B cell (primary cell): ENCODE data around the gene SEC24D. TPM values are rescaled to one million over a fixed set of nuclear protein-coding genes. Genes with fewer than 3 reads are reported as not detected.

ENCODE experiments used
- ATAC-seq: fragments of 200-7000 bp; cut with Tn5 transposase; one replicate; pipeline ENCODE4 v1.10.0; 2021; ENCODE audit warnings: low read depth, mild to moderate bottlenecking, moderate number of reproducible peaks, moderate library complexity
- CTCF ChIA-PET: fragments of 350-600 bp; sonication (Branson Sonifier 250); formaldehyde crosslinking; loops from one replicate; lab custom pipeline; 2021; ENCODE audit warnings: antibody characterized with exemption, inconsistent platforms; lab: Charles Lee
- POLR2A ChIA-PET: fragments of 350-600 bp; sonication (Branson Sonifier 250); formaldehyde crosslinking; loops from one replicate; lab custom pipeline; 2021; ENCODE audit warnings: antibody characterized with exemption; lab: Charles Lee
- DNase-seq: peaks from one replicate; pipeline ENCODE4 v3.0.0; 2013
- H2AFZ ChIP-seq: 2 replicates; pipeline ENCODE4 v1.6.1; 2012; ENCODE audit warnings: mild to moderate bottlenecking, low read depth, low read length; ENCODE audit not compliant: insufficient read depth, poor library complexity, severe bottlenecking
- H3K27ac ChIP-seq, 2 donors: 1 replicate in 1 of 2; 2 replicates in 1 of 2; pipeline ENCODE4 v1.5.1; 2012 to 2013; ENCODE audit warnings: low read length in 2 of 2, mild to moderate bottlenecking in 2 of 2, moderate library complexity in 1 of 2
- H3K27me3 ChIP-seq, 4 experiments: fragments of 200-600 bp in 1 of 4; sonication (generic) in 1 of 4; replicated peaks in 1 of 4; 1 replicate in 2 of 4; 2 replicates in 2 of 4; pipeline versions ENCODE4 v1.6.1 to v1.7.0; 2013 to 2016; ENCODE audit warnings: low read length in 3 of 4, mild to moderate bottlenecking in 2 of 4, mixed read lengths in 1 of 4, moderate library complexity in 1 of 4; ENCODE audit not compliant: insufficient read depth in 4 of 4, control insufficient read depth in 3 of 4; ENCODE audit errors: control extremely low read depth in 1 of 4
- H3K36me3 ChIP-seq, 2 experiments: replicated peaks in 1 of 2; 1 replicate in 1 of 2; 2 replicates in 1 of 2; pipeline versions ENCODE4 v1.6.1 to v1.7.1; 2013; ENCODE audit warnings: low read length in 1 of 2; ENCODE audit not compliant: insufficient read depth in 2 of 2, control insufficient read depth in 1 of 2; ENCODE audit errors: control extremely low read depth in 1 of 2, extremely low read depth in 1 of 2
- H3K4me1 ChIP-seq, 2 donors: fragments of 200-600 bp in 1 of 2; sonication (generic) in 1 of 2; 1 replicate in 1 of 2; 2 replicates in 1 of 2; pipeline versions ENCODE4 v1.5.1 to v1.6.1; 2013 to 2017; ENCODE audit warnings: low read length in 2 of 2; ENCODE audit not compliant: control insufficient read depth in 2 of 2, insufficient read depth in 2 of 2
- H3K4me2 ChIP-seq: replicated peaks from 2 replicates; pipeline ENCODE3; 2012; ENCODE audit warnings: mild to moderate bottlenecking, low read depth, low read length; ENCODE audit not compliant: poor library complexity, severe bottlenecking
- H3K4me3 ChIP-seq, 5 experiments: fragments of 200-600 bp in 1 of 5; sonication (generic) in 1 of 5; 1 replicate in 3 of 5; 2 replicates in 2 of 5; pipeline versions ENCODE4 v1.5.1 to v1.7.0; 2011 to 2016; ENCODE audit warnings: low read length in 4 of 5, mild to moderate bottlenecking in 4 of 5, low read depth in 2 of 5, control low read depth in 1 of 5, moderate library complexity in 1 of 5; ENCODE audit not compliant: insufficient read depth in 1 of 5; ENCODE audit errors: control extremely low read depth in 1 of 5, extremely low read depth in 1 of 5
- H3K79me2 ChIP-seq: fragments of 200-600 bp; sonication (generic); one replicate; pipeline ENCODE4 v1.6.0; 2016; ENCODE audit warnings: low read length; ENCODE audit not compliant: control insufficient read depth, insufficient read depth
- H3K9ac ChIP-seq: fragments of 200-600 bp; sonication (generic); 2 replicates; pipeline ENCODE4 v1.6.1; 2017; ENCODE audit warnings: mild to moderate bottlenecking, low read length, moderate library complexity
- H3K9me3 ChIP-seq, 3 donors: one replicate each; pipeline versions ENCODE4 v1.6.1 to v1.7.1; 2013; ENCODE audit warnings: low read length in 2 of 3; ENCODE audit not compliant: control insufficient read depth in 2 of 3, insufficient read depth in 1 of 3; ENCODE audit errors: control extremely low read depth in 1 of 3
- H4K20me1 ChIP-seq: 2 replicates; pipeline ENCODE4 v1.6.0; 2012; ENCODE audit warnings: mild to moderate bottlenecking, low read length; ENCODE audit not compliant: insufficient read depth, control insufficient read depth, poor library complexity, severe bottlenecking
- H3K27ac Mint-ChIP-seq: one replicate; pipeline ENCODE4 v1.8.0; 2021; ENCODE audit warnings: mixed read lengths
- H3K27me3 Mint-ChIP-seq: one replicate; pipeline ENCODE4 v1.8.0; 2021; ENCODE audit warnings: mixed read lengths
- H3K4me1 Mint-ChIP-seq: one replicate; pipeline ENCODE4 v1.8.0; 2021; ENCODE audit warnings: mixed read lengths
- H3K4me3 Mint-ChIP-seq: one replicate; pipeline ENCODE4 v1.8.0; 2021; ENCODE audit warnings: mixed read lengths
- H3K9me3 Mint-ChIP-seq: one replicate; pipeline ENCODE4 v1.8.0; 2022; ENCODE audit warnings: mixed read lengths; ENCODE audit not compliant: insufficient read depth
- CTCF ChIP-seq: fragments of 200-600 bp; IDR thresholded peaks from one replicate; pipeline ENCODE4 v1.8.0; 2022; ENCODE audit warnings: antibody characterized with exemption, mild to moderate bottlenecking
- EZH2 ChIP-seq: IDR thresholded peaks from 2 replicates; pipeline ENCODE4 v1.6.1; 2012; ENCODE audit warnings: borderline replicate concordance, low read depth, mild to moderate bottlenecking, moderate library complexity, low read length; ENCODE audit not compliant: insufficient read depth, poor library complexity, severe bottlenecking
- WGBS: methylation state at CpG from one replicate; pipeline ENCODE4 v1.1.5; 2013; ENCODE audit warnings: missing lambda C conversion rate; ENCODE audit not compliant: insufficient coverage; 5-methylcytosine and 5-hydroxymethylcytosine counted together
- intact Hi-C: fragments of 100-400 bp; cut with micrococcal nuclease; formaldehyde crosslinking; loops from one replicate; pipeline ENCODE4 v1.10.0; 2022
- polyA plus RNA-seq: library from polyadenylated mRNA; depleted of rRNA; stranded (reverse); fragments of >200 nt; gene quantifications from 2 replicates; pipeline ENCODE4 v1.2.3, GENCODE V29; 2012
- total RNA-seq, 2 donors: library from RNA; stranded (reverse); fragments of 120-200 nt in 1 of 2; gene quantifications; 1 replicate in 1 of 2; 2 replicates in 1 of 2; pipeline versions ENCODE4 v1.2.3 to v1.2.4, GENCODE V29; 2013 to 2022

SEC24D gene
- total and polyA plus RNA-seq, 2 donors (not counting 1 experiment from before 2014, with no cell fraction given), result 7.1 to 15.8 TPM

- H3K27ac ChIP-seq, result no peak overlapping the region
- Mint-ChIP-seq H3K27ac (no peak overlapping the region), H3K27me3 (no peaks in the 10 kb centered on the region), H3K9me3 (no peaks in the 10 kb centered on the region), H3K4me3 (no peak overlapping the region), H3K4me1 (peaks cover 13% of the 10 kb centered on the region)
- peaks cover 9% of the 10 kb centered on the region for H3K79me2 ChIP-seq
- no peak overlapping the region for H3K4me3 ChIP-seq
- no peaks in the 10 kb centered on the region for H3K27me3 ChIP-seq
- TF ChIP-seq EZH2, result no peak
- no peak for TF ChIP-seq CTCF
- intact Hi-C loops, result no loop called here
- H3K9ac ChIP-seq, result no peak overlapping the region
- DNase-seq, result no peak
- ChIA-PET CTCF (interaction anchor here (1.4 kb wide), 1 partner anchor 52 kb away, joined by 4 read pairs; no protein-coding TSS in a partner anchor), POLR2A (no interaction called here)
- WGBS, result 94% methylated on average over 4 of the region's 5 CpGs
- H2AFZ ChIP-seq, result no peak overlapping the region
- H3K9me3 ChIP-seq, result no peaks in the 10 kb centered on the region
- H3K4me1 ChIP-seq, result no peaks in the 10 kb centered on the region
- H3K36me3 ChIP-seq, result peaks cover 0 to 26% of the 10 kb centered on the region in 2 experiments
- ATAC-seq, result no peak
- no peak overlapping the region for H3K4me2 ChIP-seq
- no peaks in the 10 kb centered on the region for H4K20me1 ChIP-seq
These were observed 11.8 kb downstream of the SEC24D start for GRCh38 chr4:118824141-118824540.

- intact Hi-C loops, result no loop called here
- ATAC-seq, result no peak
- WGBS, result 100% methylated on average over 2 of the region's 2 CpGs
- Histone ChIP-seq H2AFZ (no peak overlapping the region), H3K4me2 (no peak overlapping the region), H3K27ac (no peak overlapping the region), H4K20me1 (no peaks in the 10 kb centered on the region), H3K4me1 (no peaks in the 10 kb centered on the region), H3K9ac (no peak overlapping the region), H3K4me3 (no peak overlapping the region), H3K36me3 (peaks cover 0 to 26% of the 10 kb centered on the region in 2 experiments), H3K9me3 (no peaks in the 10 kb centered on the region), H3K79me2 (peaks cover 4% of the 10 kb centered on the region), H3K27me3 (no peaks in the 10 kb centered on the region)
- peaks cover 11% of the 10 kb centered on the region for H3K4me1 Mint-ChIP-seq
- POLR2A ChIA-PET, result no interaction called here
- CTCF ChIA-PET, result no interaction called here
- no peak overlapping the region for H3K27ac Mint-ChIP-seq
- no peaks in the 10 kb centered on the region for H3K9me3 Mint-ChIP-seq
- H3K4me3 Mint-ChIP-seq, result no peak overlapping the region
- no peaks in the 10 kb centered on the region for H3K27me3 Mint-ChIP-seq
- DNase-seq, result no peak
- TF ChIP-seq CTCF (no peak), EZH2 (no peak)
These were observed 12.5 kb downstream of the SEC24D start for GRCh38 chr4:118823471-118823870.
